HFFc6 (cell line): Measurements from ENCODE around the gene FCER1A. TPM values are rescaled to one million over a fixed set of nuclear protein-coding genes. Genes with fewer than 3 reads are reported as not detected.

Experiments used
- DNase-seq: peaks from one replicate; pipeline ENCODE4 v3.0.0-alpha.2; 2018
- H3K27ac Mint-ChIP-seq: 2 replicates; pipeline ENCODE4 v1.8.0; 2020; ENCODE audit warnings: mild to moderate bottlenecking, mixed read lengths
- H3K27me3 Mint-ChIP-seq: 2 replicates; pipeline ENCODE4 v1.8.0; 2021; ENCODE audit warnings: mild to moderate bottlenecking, moderate library complexity, mixed read lengths; ENCODE audit not compliant: insufficient read depth
- H3K36me3 Mint-ChIP-seq: 2 replicates; pipeline ENCODE4 v1.8.0; 2021; ENCODE audit warnings: low read depth, mixed read lengths
- H3K4me1 Mint-ChIP-seq: 2 replicates; pipeline ENCODE4 v1.8.0; 2020; ENCODE audit warnings: low read depth, mixed read lengths
- H3K4me3 Mint-ChIP-seq: 2 replicates; pipeline ENCODE4 v1.8.0; 2020; ENCODE audit warnings: mild to moderate bottlenecking, moderate library complexity, mixed read lengths
- H3K9me3 Mint-ChIP-seq: 2 replicates; pipeline ENCODE4 v1.8.0; 2020; ENCODE audit warnings: mild to moderate bottlenecking, mixed read lengths
- CTCF ChIP-seq: fragments of 200-600 bp; sonication (generic); IDR thresholded peaks from 2 replicates; pipeline ENCODE4 v1.5.0; 2021; ENCODE audit warnings: antibody characterized with exemption, mild to moderate bottlenecking
- total RNA-seq, 6 experiments: library from RNA; stranded (reverse); fragmentation: NEBNext Ultra II Directional; extraction: Animal tissue kit (Norgen Biotek cat#: 25700); gene quantifications; 2 replicates in 1 of 6; 3 replicates in 5 of 6; pipeline ENCODE4 v1.2.3, GENCODE V29; 2021

The FCER1A gene
- total RNA-seq, 6 experiments from 2014 or later, result not detected

DNA sequence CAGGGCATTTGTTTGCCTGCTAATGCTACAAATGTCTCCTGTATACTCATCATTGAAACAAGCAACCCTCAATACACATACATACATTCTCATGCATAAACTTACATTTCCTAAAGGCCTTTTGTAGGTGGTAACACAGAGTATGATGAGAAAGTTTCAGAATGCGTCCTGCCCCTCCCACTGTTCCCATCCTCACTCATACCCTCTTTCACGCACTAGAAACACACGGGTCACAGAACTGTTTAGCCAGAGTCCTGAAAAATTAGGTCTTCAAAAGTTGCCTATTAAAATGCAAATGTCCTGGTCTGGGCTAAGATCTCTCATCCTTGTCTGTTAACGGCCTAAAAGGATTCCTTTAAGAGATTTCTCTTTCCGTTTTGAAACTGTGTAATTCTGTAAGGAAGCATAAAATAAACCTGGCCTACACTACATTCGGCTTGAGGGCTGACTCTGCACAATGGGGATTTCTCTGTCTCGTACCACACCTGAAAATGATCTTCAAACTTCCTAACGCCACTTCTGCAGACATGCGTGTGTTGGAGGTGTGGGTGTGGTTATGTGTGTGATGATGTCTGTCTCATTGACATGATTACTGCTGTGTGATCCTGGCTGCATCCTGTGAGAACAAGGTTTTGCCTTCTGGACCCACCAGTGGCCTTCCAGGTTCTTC lies 5.3 kb upstream of the FCER1A start:
- Mint-ChIP-seq H3K36me3 (no peaks in the 10 kb centered on the region; the same call in 1 of the 2 replicates), H3K27me3 (no peaks in the 10 kb centered on the region), H3K4me1 (peaks cover 38% of the 10 kb centered on the region; the same call in 1 of the 2 replicates), H3K27ac (peak overlapping the region; percentile 32; the same call in 1 of the 2 replicates), H3K9me3 (no peaks in the 10 kb centered on the region), H3K4me3 (peak overlapping the region; percentile 47; the same call in 1 of the 2 replicates)
- TF ChIP-seq CTCF, result no peak
- no peak for DNase-seq

DNA sequence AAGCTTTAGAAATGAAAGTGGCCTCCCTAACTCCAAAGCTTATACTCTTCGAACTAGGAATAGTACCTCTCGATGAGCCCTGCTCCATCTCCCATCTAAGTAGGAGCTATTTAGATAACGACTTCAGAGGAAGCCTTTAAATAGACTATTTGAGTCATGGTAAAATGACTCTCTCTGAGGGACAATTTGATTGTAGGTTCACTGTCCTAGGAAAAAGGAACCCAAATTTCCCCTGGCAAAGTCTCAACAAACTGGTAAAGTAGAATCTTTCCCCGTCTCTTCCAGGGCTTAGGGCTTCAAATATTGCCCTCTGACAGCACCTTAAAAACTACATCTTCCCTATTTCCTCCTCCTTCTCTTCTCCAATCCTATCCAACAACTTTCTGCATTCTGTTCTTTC lies 2.0 kb upstream of the FCER1A start:
- Mint-ChIP-seq H3K4me3 (no peak overlapping the region), H3K9me3 (no peaks in the 10 kb centered on the region), H3K27me3 (peaks cover 2% of the 10 kb centered on the region; the same call in 1 of the 2 replicates)

GRCh38 chr1:159307346-159308020 lies 5.3 kb downstream of the FCER1A start:
- Mint-ChIP-seq H3K4me3 (no peak overlapping the region), H3K9me3 (no peaks in the 10 kb centered on the region), H3K27me3 (peaks cover under 1% of the 10 kb centered on the region; the same call in 1 of the 2 replicates), H3K36me3 (no peaks in the 10 kb centered on the region), H3K27ac (no peak overlapping the region), H3K4me1 (no peaks in the 10 kb centered on the region)
- TF ChIP-seq CTCF, result no peak
- DNase-seq, result no peak

More for the DNA sequence above, 2.0 kb upstream of the FCER1A start:
- TF ChIP-seq CTCF, result no peak
- Mint-ChIP-seq H3K36me3 (no peaks in the 10 kb centered on the region), H3K27ac (no peak overlapping the region), H3K4me1 (peaks cover 38% of the 10 kb centered on the region; the same call in 1 of the 2 replicates)
- no peak for DNase-seq

DNA sequence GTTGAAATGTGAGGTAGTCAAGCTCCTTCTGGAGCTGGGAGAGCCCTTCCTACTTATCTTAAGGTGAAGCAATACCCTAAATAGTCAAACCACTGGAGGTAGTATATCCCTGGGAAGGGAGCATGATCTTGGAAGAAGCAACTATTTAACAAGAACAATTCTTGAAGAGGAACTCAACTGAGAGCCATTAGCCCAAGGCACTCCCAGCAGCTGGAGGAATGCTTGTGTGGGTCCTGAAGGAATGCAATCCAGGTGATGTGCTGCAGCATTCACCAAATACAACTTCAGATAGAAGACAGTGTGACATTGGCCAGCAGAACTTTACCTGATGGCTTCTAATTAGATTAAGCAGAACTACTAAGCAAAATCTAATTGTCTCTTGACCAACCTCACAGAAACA lies 9.5 kb downstream of the FCER1A start:
- DNase-seq, result no peak
- Mint-ChIP-seq H3K27me3 (no peaks in the 10 kb centered on the region; the same call in none of the 2 replicates), H3K27ac (no peak overlapping the region), H3K4me1 (no peaks in the 10 kb centered on the region), H3K36me3 (no peaks in the 10 kb centered on the region), H3K9me3 (no peaks in the 10 kb centered on the region; the same call in 1 of the 2 replicates), H3K4me3 (no peak overlapping the region)
- TF ChIP-seq CTCF, result no peak

GRCh38 chr1:159315381-159315780 lies 13.2 kb downstream of the FCER1A start:
- DNase-seq, result no peak

More at GRCh38 chr1:159315381-159315780, 13.2 kb downstream of the FCER1A start:
- Mint-ChIP-seq H3K9me3 (no peaks in the 10 kb centered on the region; the same call in 1 of the 2 replicates), H3K4me1 (peaks cover 30% of the 10 kb centered on the region), H3K36me3 (no peaks in the 10 kb centered on the region), H3K4me3 (no peak overlapping the region), H3K27me3 (no peaks in the 10 kb centered on the region; the same call in none of the 2 replicates), H3K27ac (no peak overlapping the region)
- TF ChIP-seq CTCF, result no peak
